ENCODE data around the gene NEDD4.
"Not testable (repeated sequence)": the region's sequence is repeated elsewhere in the genome, so short reads cannot be mapped to it uniquely, and the experiment has no call there.

NEDD4 gene

GRCh38 chr15:56003777-56004176 is 10.4 kb upstream of the NEDD4 start:
- not testable (repeated sequence) for DNase-seq

GRCh38 chr15:56003277-56003676 is 9.9 kb upstream of the NEDD4 start:
- not testable (repeated sequence) for DNase-seq

GRCh38 chr15:56001471-56002078 is 8.2 kb upstream of the NEDD4 start:
- DNase-seq, result no peak

GRCh38 chr15:55999658-56000057 is 6.2 kb upstream of the NEDD4 start:
- DNase-seq, result no peak

GRCh38 chr15:55998478-55998877 is 5.1 kb upstream of the NEDD4 start:
- DNase-seq, result no peak

GRCh38 chr15:55993804-55994560 is 570 bp upstream of the NEDD4 start:
- DNase-seq, result no peak

GRCh38 chr15:55992769-55993110 is 672 bp downstream of the NEDD4 start:
- DNase-seq, result no peak

- no peak for DNase-seq
Observed at GRCh38 chr15:55991802-55992768, 1.3 kb downstream of the NEDD4 start.

GRCh38 chr15:55990998-55991397 is 2.4 kb downstream of the NEDD4 start:
- no peak for DNase-seq

- no peak for DNase-seq
Observed at GRCh38 chr15:55990516-55990915, 2.9 kb downstream of the NEDD4 start.

GRCh38 chr15:55989383-55989782 is 4.0 kb downstream of the NEDD4 start:
- DNase-seq, result no peak

- no peak for DNase-seq
Observed at GRCh38 chr15:55981582-55982249, 11.7 kb downstream of the NEDD4 start.

- no peak for DNase-seq
Observed at GRCh38 chr15:55980511-55980910, 12.9 kb downstream of the NEDD4 start.

- DNase-seq, result no peak
Observed at GRCh38 chr15:55977231-55977630, 16.2 kb downstream of the NEDD4 start.

- no peak for DNase-seq
Observed at GRCh38 chr15:55970286-55970685, 23.1 kb downstream of the NEDD4 start.

GRCh38 chr15:55969582-55969981 is 23.8 kb downstream of the NEDD4 start:
- DNase-seq, result no peak

GRCh38 chr15:55968923-55969322 is 24.5 kb downstream of the NEDD4 start:
- DNase-seq, result no peak

GRCh38 chr15:55965091-55965490 is 28.3 kb downstream of the NEDD4 start:
- no peak for DNase-seq

GRCh38 chr15:55960946-55961345 is 32.5 kb downstream of the NEDD4 start:
- no peak for DNase-seq

- no peak for DNase-seq
Observed at GRCh38 chr15:55959744-55960447, 33.5 kb downstream of the NEDD4 start.

GRCh38 chr15:55958349-55958748 is 35.1 kb downstream of the NEDD4 start:
- no peak for DNase-seq

- no peak for DNase-seq
Observed at GRCh38 chr15:55954862-55955605, 38.4 kb downstream of the NEDD4 start.
